K562 (cell line): Measurements from ENCODE around the gene WWOX.

Source experiments
- HLTF ChIP-seq: fragments of 450-650 bp; IDR thresholded peaks from 2 replicates; pipeline ENCODE4 v1.6.1; 2016
- MYC ChIP-seq, 2 experiments: fragments of 250-450 bp in 1 of 2; sonication (Bioruptor Pico) in 1 of 2; IDR thresholded peaks; 2 replicates each; pipeline versions ENCODE4 v1.5.1 to v1.6.1; 2012 to 2021; ENCODE audit warnings: low read depth in 2 of 2, borderline replicate concordance in 1 of 2, improper control_type of control experiment in 1 of 2, low read length in 1 of 2, mild to moderate bottlenecking in 1 of 2, moderate library complexity in 1 of 2
- PHB ChIP-seq: fragments of 250-450 bp; sonication (Bioruptor Pico); IDR thresholded peaks from 2 replicates; pipeline ENCODE4 v1.5.0; 2021
- ZNF785 ChIP-seq: fragments of 250-450 bp; sonication (Bioruptor Pico); IDR thresholded peaks from 2 replicates; pipeline ENCODE4 v1.4.0; 2020; ENCODE audit warnings: mild to moderate bottlenecking
- TF ChIP-seq, protein P1 (sequence below), 2 experiments: fragments of 150-350 bp in 1 of 2; IDR thresholded peaks; 2 replicates each; pipeline ENCODE4 v1.6.1; 2012 to 2016; ENCODE audit warnings: low read depth in 2 of 2, low read length in 2 of 2, mild to moderate bottlenecking in 1 of 2, moderate library complexity in 1 of 2
- TF ChIP-seq, protein P2 (sequence below): sonication (generic); formaldehyde crosslinking; IDR thresholded peaks from 2 replicates; pipeline ENCODE4 v1.8.1; 2022; ENCODE audit warnings: missing genetic modification reagents
- TF ChIP-seq, protein P3 (sequence below): sonication (generic); IDR thresholded peaks from 2 replicates; pipeline ENCODE4 v1.6.1; 2016

DNA sequence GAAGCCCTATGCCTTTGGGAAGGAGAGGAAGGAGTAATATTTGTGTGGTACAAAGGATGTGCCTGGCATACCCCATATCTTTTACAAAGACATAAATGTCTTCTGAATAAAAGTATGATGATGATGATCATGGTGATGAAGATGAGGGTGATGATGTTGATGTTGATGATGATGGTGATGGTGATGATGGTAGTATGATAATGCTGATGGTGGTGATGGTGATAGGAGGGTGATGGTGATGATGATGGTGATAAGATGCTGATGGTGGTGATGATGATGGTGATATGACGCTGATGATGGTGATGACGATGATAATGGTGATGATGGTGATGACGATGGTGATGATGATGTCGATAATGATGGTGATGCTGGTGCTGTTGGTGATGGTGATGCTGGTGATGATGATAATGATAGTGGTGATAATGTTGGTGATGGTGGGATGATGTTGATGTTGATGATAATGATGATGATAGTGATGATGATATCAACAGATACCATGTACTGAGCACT lies 684.2 kb downstream of the WWOX start:
- no peak for TF ChIP-seq HLTF
- TF ChIP-seq, protein P1, sequence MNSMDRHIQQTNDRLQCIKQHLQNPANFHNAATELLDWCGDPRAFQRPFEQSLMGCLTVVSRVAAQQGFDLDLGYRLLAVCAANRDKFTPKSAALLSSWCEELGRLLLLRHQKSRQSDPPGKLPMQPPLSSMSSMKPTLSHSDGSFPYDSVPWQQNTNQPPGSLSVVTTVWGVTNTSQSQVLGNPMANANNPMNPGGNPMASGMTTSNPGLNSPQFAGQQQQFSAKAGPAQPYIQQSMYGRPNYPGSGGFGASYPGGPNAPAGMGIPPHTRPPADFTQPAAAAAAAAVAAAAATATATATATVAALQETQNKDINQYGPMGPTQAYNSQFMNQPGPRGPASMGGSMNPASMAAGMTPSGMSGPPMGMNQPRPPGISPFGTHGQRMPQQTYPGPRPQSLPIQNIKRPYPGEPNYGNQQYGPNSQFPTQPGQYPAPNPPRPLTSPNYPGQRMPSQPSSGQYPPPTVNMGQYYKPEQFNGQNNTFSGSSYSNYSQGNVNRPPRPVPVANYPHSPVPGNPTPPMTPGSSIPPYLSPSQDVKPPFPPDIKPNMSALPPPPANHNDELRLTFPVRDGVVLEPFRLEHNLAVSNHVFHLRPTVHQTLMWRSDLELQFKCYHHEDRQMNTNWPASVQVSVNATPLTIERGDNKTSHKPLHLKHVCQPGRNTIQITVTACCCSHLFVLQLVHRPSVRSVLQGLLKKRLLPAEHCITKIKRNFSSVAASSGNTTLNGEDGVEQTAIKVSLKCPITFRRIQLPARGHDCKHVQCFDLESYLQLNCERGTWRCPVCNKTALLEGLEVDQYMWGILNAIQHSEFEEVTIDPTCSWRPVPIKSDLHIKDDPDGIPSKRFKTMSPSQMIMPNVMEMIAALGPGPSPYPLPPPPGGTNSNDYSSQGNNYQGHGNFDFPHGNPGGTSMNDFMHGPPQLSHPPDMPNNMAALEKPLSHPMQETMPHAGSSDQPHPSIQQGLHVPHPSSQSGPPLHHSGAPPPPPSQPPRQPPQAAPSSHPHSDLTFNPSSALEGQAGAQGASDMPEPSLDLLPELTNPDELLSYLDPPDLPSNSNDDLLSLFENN (IDR thresholded peaks at IDR 0.05; ENCODE audit: low read depth in 2 of 2, low read length in 2 of 2): no peak
- TF ChIP-seq, protein P2, sequence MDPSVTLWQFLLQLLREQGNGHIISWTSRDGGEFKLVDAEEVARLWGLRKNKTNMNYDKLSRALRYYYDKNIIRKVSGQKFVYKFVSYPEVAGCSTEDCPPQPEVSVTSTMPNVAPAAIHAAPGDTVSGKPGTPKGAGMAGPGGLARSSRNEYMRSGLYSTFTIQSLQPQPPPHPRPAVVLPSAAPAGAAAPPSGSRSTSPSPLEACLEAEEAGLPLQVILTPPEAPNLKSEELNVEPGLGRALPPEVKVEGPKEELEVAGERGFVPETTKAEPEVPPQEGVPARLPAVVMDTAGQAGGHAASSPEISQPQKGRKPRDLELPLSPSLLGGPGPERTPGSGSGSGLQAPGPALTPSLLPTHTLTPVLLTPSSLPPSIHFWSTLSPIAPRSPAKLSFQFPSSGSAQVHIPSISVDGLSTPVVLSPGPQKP: no peak
- TF ChIP-seq MYC (IDR thresholded peaks at IDR 0.05; ENCODE audit: low read depth, low read length): no peak
- no peak for TF ChIP-seq MYC (CRISPR knock-in tag; IDR thresholded peaks at IDR 0.05; ENCODE audit: borderline replicate concordance, low read depth)
- TF ChIP-seq ZNF785: no peak
- TF ChIP-seq, protein P3, sequence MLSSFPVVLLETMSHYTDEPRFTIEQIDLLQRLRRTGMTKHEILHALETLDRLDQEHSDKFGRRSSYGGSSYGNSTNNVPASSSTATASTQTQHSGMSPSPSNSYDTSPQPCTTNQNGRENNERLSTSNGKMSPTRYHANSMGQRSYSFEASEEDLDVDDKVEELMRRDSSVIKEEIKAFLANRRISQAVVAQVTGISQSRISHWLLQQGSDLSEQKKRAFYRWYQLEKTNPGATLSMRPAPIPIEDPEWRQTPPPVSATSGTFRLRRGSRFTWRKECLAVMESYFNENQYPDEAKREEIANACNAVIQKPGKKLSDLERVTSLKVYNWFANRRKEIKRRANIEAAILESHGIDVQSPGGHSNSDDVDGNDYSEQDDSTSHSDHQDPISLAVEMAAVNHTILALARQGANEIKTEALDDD: no peak
- no peak for TF ChIP-seq PHB (CRISPR knock-in tag)
